K562 (cell line): ENCODE measurements around the gene NKG7. TPM values are rescaled to one million over a fixed set of nuclear protein-coding genes. Genes with fewer than 3 reads are reported as not detected.
A peak's percentile ranks its signal among the peaks of the same experiment; 100 is the strongest.

Experiments used
- ATAC-seq: fragments of 200-7000 bp; cut with Tn5 transposase; 3 replicates; pipeline ENCODE4 v1.9.1; 2020; ENCODE audit warnings: moderate library complexity
- BruUV-seq: library from RNA; stranded (reverse); fragments of 400-500 nt; replicated peaks from 2 replicates; lab custom pipeline; 2021; lab: Mats Ljungman, UMichigan
- CTCF ChIA-PET: fragments of 300-600 bp; formaldehyde crosslinking; extraction: SDS; loops from one replicate; lab custom pipeline; 2021; ENCODE audit warnings: low intra/inter-chr PET ratio; lab: Yijun Ruan, JAX
- POLR2A ChIA-PET: fragments of 300-600, 350-650 bp; sonication (Branson Sonifier 250); formaldehyde crosslinking; extraction: SDS; loops from one replicate; lab custom pipeline; 2021; ENCODE audit warnings: antibody characterized with exemption, inconsistent platforms; lab: Yijun Ruan, JAX
- DNase-seq, 4 experiments: peaks; one replicate each; pipeline versions ENCODE4 v3.0.0 to v3.0.0-alpha.2; 2011 to 2018; ENCODE audit warnings: low spot score in 3 of 4, mixed read lengths in 3 of 4; ENCODE audit errors: extremely low read depth in 1 of 4
- FAIRE-seq: peaks from 2 replicates; lab custom pipeline; 2011; peaks lifted over from hg19 to GRCh38; lab: Jason Lieb, UNC
- H2AFZ ChIP-seq: 2 replicates; pipeline ENCODE4 v1.6.0; 2011; ENCODE audit warnings: low read depth, low read length, control low read depth, inconsistent platforms
- H3K27ac ChIP-seq: fragments of 200-600 bp; 3 replicates; pipeline ENCODE4 v1.8.0; 2011; ENCODE audit warnings: low read depth, mild to moderate bottlenecking, control low read depth, inconsistent platforms, low read length, moderate library complexity, mixed read lengths; ENCODE audit errors: extremely low read depth
- H3K27me3 ChIP-seq, 2 experiments: fragments of 300-600 bp in 1 of 2; 2 replicates in 1 of 2; 3 replicates in 1 of 2; pipeline versions ENCODE4 v1.6.0 to v1.8.0; 2011; ENCODE audit warnings: inconsistent platforms in 2 of 2, low read length in 2 of 2, mild to moderate bottlenecking in 1 of 2, mixed read lengths in 1 of 2, moderate library complexity in 1 of 2; ENCODE audit not compliant: control insufficient read depth in 2 of 2, insufficient read depth in 2 of 2
- H3K36me3 ChIP-seq: fragments of 300-600 bp; 3 replicates; pipeline ENCODE4 v1.8.0; 2011; ENCODE audit warnings: mild to moderate bottlenecking, low read length, inconsistent platforms; ENCODE audit not compliant: control insufficient read depth, insufficient read depth
- H3K4me1 ChIP-seq, 2 experiments: fragments of 200-600 bp in 1 of 2; replicated peaks in 1 of 2; 2 replicates in 1 of 2; 3 replicates in 1 of 2; pipeline versions ENCODE4 v1.5.1 to v1.8.0; 2011; ENCODE audit warnings: inconsistent platforms in 2 of 2, low read length in 2 of 2, mild to moderate bottlenecking in 1 of 2, mixed read lengths in 1 of 2, moderate library complexity in 1 of 2; ENCODE audit not compliant: control insufficient read depth in 2 of 2, insufficient read depth in 2 of 2
- H3K4me2 ChIP-seq: 2 replicates; pipeline ENCODE4 v1.6.1; 2011; ENCODE audit warnings: low read length, control low read depth, inconsistent platforms, mixed read lengths; ENCODE audit not compliant: insufficient read depth
- H3K4me3 ChIP-seq: fragments of 200-600 bp; sonication (generic), shearing (Covaris generic); 2 replicates; pipeline ENCODE4 v1.5.1; 2016; ENCODE audit warnings: control low read depth, inconsistent platforms
- H3K79me2 ChIP-seq: fragments of 200-600 bp; 3 replicates; pipeline ENCODE4 v1.8.0; 2011; ENCODE audit warnings: low read length, inconsistent platforms; ENCODE audit not compliant: control insufficient read depth, insufficient read depth
- H3K9ac ChIP-seq, 2 experiments: 2 replicates each; pipeline versions ENCODE4 v1.6.0 to v1.6.1; 2011; ENCODE audit warnings: low read depth in 2 of 2, low read length in 2 of 2, control low read depth in 1 of 2, inconsistent platforms in 1 of 2, mild to moderate bottlenecking in 1 of 2, mixed read lengths in 1 of 2; ENCODE audit not compliant: insufficient read depth in 1 of 2
- H3K9me1 ChIP-seq: one replicate; pipeline ENCODE4 v1.6.0; 2011; ENCODE audit warnings: inconsistent platforms, mild to moderate bottlenecking, low read length, moderate library complexity; ENCODE audit not compliant: control insufficient read depth, insufficient read depth
- H3K9me3 ChIP-seq: replicated peaks from 2 replicates; pipeline ENCODE4 v1.5.1; 2011; ENCODE audit warnings: low read depth, low read length, inconsistent platforms; ENCODE audit not compliant: control insufficient read depth, insufficient read depth
- H4K20me1 ChIP-seq: replicated peaks from 2 replicates; pipeline ENCODE4 v1.6.1; 2011; ENCODE audit warnings: low read length, inconsistent platforms, mixed read lengths; ENCODE audit not compliant: control insufficient read depth, insufficient read depth
- ARID2 ChIP-seq: fragments of 450-650 bp; IDR thresholded peaks from 2 replicates; pipeline ENCODE4 v1.6.1; 2017; ENCODE audit warnings: antibody characterized with exemption, mild to moderate bottlenecking
- DPF2 ChIP-seq: fragments of 450-650 bp; IDR thresholded peaks from 2 replicates; pipeline ENCODE4 v1.6.1; 2016
- EZH2 ChIP-seq: IDR thresholded peaks from 2 replicates; pipeline ENCODE4 v1.6.1; 2012; ENCODE audit warnings: low read depth, mild to moderate bottlenecking, inconsistent platforms, low read length, borderline replicate concordance
- FOXM1 ChIP-seq, 2 experiments: fragments of 450-650 bp in 1 of 2; sonication (generic) in 1 of 2; formaldehyde crosslinking in 1 of 2; IDR thresholded peaks; 2 replicates each; pipeline versions ENCODE4 v1.6.1 to v1.9.0; 2017 to 2022; ENCODE audit warnings: low read depth in 2 of 2, mild to moderate bottlenecking in 2 of 2, missing genetic modification reagents in 1 of 2, moderate library complexity in 1 of 2
- MEIS2 ChIP-seq: fragments of 450-650 bp; IDR thresholded peaks from 2 replicates; pipeline ENCODE4 v1.6.1; 2014; ENCODE audit warnings: mild to moderate bottlenecking; ENCODE audit not compliant: partially characterized antibody
- NBN ChIP-seq: fragments of 450-650 bp; IDR thresholded peaks from 2 replicates; pipeline ENCODE4 v1.6.1; 2016; ENCODE audit warnings: low read depth, mild to moderate bottlenecking
- NCOA4 ChIP-seq: fragments of 450-650 bp; IDR thresholded peaks from 2 replicates; pipeline ENCODE4 v1.6.1; 2018; ENCODE audit warnings: mild to moderate bottlenecking; ENCODE audit not compliant: partially characterized antibody
- POU5F1 ChIP-seq: fragments of 150-350 bp; IDR thresholded peaks from 2 replicates; pipeline ENCODE4 v1.6.1; 2014; ENCODE audit warnings: borderline replicate concordance, low read length, low read depth, mild to moderate bottlenecking; ENCODE audit not compliant: partially characterized antibody
- STAT5A ChIP-seq: IDR thresholded peaks from 2 replicates; pipeline ENCODE4 v1.6.1; 2012; ENCODE audit warnings: low read length, inconsistent platforms, borderline replicate concordance
- STAT5B ChIP-seq: fragments of 250-450 bp; sonication (Bioruptor Pico); IDR thresholded peaks from 2 replicates; pipeline ENCODE4 v1.8.0; 2021; ENCODE audit warnings: mild to moderate bottlenecking, inconsistent platforms
- ZNF121 ChIP-seq: sonication (generic); formaldehyde crosslinking; conservative IDR thresholded peaks from 2 replicates; pipeline ENCODE4 v1.8.0; 2022; ENCODE audit warnings: missing genetic modification reagents
- ZNF57 ChIP-seq: fragments of 450-650 bp; formaldehyde crosslinking; IDR thresholded peaks from 2 replicates; pipeline ENCODE4 v1.4.0; 2020; ENCODE audit warnings: mild to moderate bottlenecking, moderate library complexity
- WGBS: fragments of 100-300 bp; shearing (Covaris generic); methylation state at CpG from one replicate; pipeline ENCODE4 v1.1.6; 2016; ENCODE audit warnings: low coverage, mixed read lengths; ENCODE audit not compliant: insufficient coverage; ENCODE audit errors: missing lambda C conversion rate; 5-methylcytosine and 5-hydroxymethylcytosine counted together
- in situ Hi-C: fragments of 300-500 bp; cut with MboI; formaldehyde crosslinking; loops from 4 replicates; pipeline ENCODE4 v1.15.0; 2018; ENCODE audit warnings: inconsistent platforms, mixed read lengths
- intact Hi-C: fragments of 100-400 bp; cut with micrococcal nuclease; formaldehyde crosslinking; loops from 2 replicates; pipeline ENCODE4 v1.14.2; 2022
- polyA plus RNA-seq, 8 experiments: library from polyadenylated mRNA; depleted of rRNA in 4 of 8; stranded (reverse) in 5 of 8; unstranded in 3 of 8; fragments of >200 nt; fragmentation: Nextera tagmentation in 2 of 8; fragmentation: Illumina TruSeq in 1 of 8; extraction: Ambion mirVana in 2 of 8; extraction: Trizol in 1 of 8; gene quantifications; 2 replicates each; pipeline versions ENCODE4 v1.2.1 to v1.2.3, GENCODE V29; 2011 to 2014; ENCODE audit warnings: inconsistent platforms in 1 of 8, missing spikeins in 1 of 8
- total RNA-seq, 7 experiments: library from RNA; depleted of rRNA in 6 of 7; stranded (reverse); fragments of >200 nt in 6 of 7; fragmentation: Illumina TruSeq in 2 of 7; extraction: Trizol in 2 of 7; gene quantifications; 2 replicates each; pipeline versions ENCODE4 v1.2.1 to v1.2.3, GENCODE V29; 2011 to 2021; ENCODE audit warnings: low replicate concordance in 1 of 7
- TF ChIP-seq, protein P1 (sequence below), 2 experiments: fragments of 450-650 bp; IDR thresholded peaks; 2 replicates each; pipeline ENCODE4 v1.6.1; 2016; ENCODE audit warnings: mild to moderate bottlenecking in 2 of 2, borderline replicate concordance in 1 of 2, low read depth in 1 of 2, moderate library complexity in 1 of 2

NKG7 gene
- total and polyA plus RNA-seq, 9 of the 15 experiments (the other 6 are each of a cell fraction or from before 2014, with no cell fraction given): 0.30 to 0.70 (median 0.51) TPM; not detected in 2

DNA sequence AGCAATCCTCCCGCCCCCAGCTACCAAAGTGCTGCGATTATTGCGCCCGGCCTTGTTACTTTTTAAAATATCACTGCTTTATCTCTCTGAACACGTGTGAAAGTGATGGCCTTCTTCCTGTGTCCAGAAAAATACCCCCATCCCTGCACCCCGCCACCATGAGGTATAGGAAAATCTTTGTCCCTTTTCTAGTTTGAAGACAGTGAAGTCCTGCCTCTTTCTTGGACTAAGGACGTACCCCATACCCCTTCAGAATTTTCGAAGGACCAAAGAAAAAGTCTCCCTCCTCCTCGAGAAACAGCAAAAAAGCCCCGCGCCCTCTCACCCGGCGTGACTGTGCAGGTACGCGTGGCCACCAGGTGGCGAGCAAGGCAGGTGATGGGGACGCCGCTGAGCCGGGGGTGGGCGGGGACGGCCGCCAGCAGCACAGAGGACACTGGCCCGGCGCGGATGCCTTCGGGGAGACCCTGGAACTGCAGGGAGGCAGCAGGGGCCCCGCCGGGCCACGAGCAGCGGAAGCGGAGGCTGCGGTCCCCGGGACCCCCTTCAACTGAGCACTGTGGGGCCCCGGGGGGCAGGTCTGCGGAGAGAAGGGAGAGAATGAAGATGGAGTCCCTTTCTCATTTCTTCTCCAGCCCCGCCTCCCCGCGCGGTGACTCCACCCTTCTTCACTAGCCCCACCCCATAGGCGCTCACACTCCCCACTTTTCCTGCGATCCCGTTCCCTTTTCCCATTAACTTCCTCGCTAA, 33.7 kb downstream of the NKG7 start:
- no peaks in the 10 kb centered on the region for H3K27me3 ChIP-seq
- ChIA-PET POLR2A (interaction anchor here (0.5 to 1.7 kb wide), 7 partner anchors 12 to 439 kb away, joined by 3 to 10 read pairs (median 3); no protein-coding TSS in a partner anchor), CTCF (interaction anchor here (0.6 to 2.4 kb wide), 8 partner anchors 56 to 445 kb away, joined by 3 to 14 read pairs (median 5); no protein-coding TSS in a partner anchor)
- in situ Hi-C loops (loop anchor here (5.0 kb wide), 1 partner anchor 324 kb away; no protein-coding TSS in a partner anchor), intact Hi-C loops (loop anchor here (1.0 to 5.0 kb wide), 7 partner anchors 28 to 469 kb away; partner anchors contain the start of gene ETFB)
- 2% methylated on average over 23 of the region's 43 CpGs for WGBS
- peak overlapping the region; percentile 58 to 84 for H3K9ac ChIP-seq
- H3K27ac ChIP-seq: peak overlapping the region; percentile 76
- H3K9me1 ChIP-seq: no peaks in the 10 kb centered on the region
- DNase-seq: peak; percentile 87 to 94 (median 91)
- H3K4me1 ChIP-seq: peaks cover 26 to 41% of the 10 kb centered on the region in 2 experiments; a peak in 4 of 5 replicates
- H3K79me2 ChIP-seq: no peaks in the 10 kb centered on the region
- H4K20me1 ChIP-seq: no peaks in the 10 kb centered on the region
- BruUV-seq: no TSS peak
- H3K4me3 ChIP-seq: peak overlapping the region; percentile 67
- no peaks in the 10 kb centered on the region for H3K36me3 ChIP-seq
- FAIRE-seq: peak; percentile 87
- no peaks in the 10 kb centered on the region for H3K9me3 ChIP-seq
- peak overlapping the region; percentile 98 for H2AFZ ChIP-seq
- peak; percentile 86 for ATAC-seq
- H3K4me2 ChIP-seq: peak overlapping the region; percentile 99
- TF ChIP-seq EZH2 (no peak), ARID2 (peak; percentile 64), ZNF121 (CRISPR knock-in tag) (no peak), POU5F1 (no peak), STAT5B (CRISPR knock-in tag) (no peak), NBN (peak; percentile 54; the same call in 1 of the 2 replicates), STAT5A (no peak; the same call in 1 of the 2 replicates), FOXM1 (IDR thresholded peaks at IDR 0.05; ENCODE audit: low read depth) (peak; percentile 86), FOXM1 (CRISPR knock-in tag; IDR thresholded peaks at IDR 0.05; ENCODE audit: low read depth) (no peak), NCOA4 (no peak), MEIS2 (no peak), ZNF57 (CRISPR knock-in tag) (no peak), DPF2 (peak; percentile 57)
- TF ChIP-seq, protein P1, sequence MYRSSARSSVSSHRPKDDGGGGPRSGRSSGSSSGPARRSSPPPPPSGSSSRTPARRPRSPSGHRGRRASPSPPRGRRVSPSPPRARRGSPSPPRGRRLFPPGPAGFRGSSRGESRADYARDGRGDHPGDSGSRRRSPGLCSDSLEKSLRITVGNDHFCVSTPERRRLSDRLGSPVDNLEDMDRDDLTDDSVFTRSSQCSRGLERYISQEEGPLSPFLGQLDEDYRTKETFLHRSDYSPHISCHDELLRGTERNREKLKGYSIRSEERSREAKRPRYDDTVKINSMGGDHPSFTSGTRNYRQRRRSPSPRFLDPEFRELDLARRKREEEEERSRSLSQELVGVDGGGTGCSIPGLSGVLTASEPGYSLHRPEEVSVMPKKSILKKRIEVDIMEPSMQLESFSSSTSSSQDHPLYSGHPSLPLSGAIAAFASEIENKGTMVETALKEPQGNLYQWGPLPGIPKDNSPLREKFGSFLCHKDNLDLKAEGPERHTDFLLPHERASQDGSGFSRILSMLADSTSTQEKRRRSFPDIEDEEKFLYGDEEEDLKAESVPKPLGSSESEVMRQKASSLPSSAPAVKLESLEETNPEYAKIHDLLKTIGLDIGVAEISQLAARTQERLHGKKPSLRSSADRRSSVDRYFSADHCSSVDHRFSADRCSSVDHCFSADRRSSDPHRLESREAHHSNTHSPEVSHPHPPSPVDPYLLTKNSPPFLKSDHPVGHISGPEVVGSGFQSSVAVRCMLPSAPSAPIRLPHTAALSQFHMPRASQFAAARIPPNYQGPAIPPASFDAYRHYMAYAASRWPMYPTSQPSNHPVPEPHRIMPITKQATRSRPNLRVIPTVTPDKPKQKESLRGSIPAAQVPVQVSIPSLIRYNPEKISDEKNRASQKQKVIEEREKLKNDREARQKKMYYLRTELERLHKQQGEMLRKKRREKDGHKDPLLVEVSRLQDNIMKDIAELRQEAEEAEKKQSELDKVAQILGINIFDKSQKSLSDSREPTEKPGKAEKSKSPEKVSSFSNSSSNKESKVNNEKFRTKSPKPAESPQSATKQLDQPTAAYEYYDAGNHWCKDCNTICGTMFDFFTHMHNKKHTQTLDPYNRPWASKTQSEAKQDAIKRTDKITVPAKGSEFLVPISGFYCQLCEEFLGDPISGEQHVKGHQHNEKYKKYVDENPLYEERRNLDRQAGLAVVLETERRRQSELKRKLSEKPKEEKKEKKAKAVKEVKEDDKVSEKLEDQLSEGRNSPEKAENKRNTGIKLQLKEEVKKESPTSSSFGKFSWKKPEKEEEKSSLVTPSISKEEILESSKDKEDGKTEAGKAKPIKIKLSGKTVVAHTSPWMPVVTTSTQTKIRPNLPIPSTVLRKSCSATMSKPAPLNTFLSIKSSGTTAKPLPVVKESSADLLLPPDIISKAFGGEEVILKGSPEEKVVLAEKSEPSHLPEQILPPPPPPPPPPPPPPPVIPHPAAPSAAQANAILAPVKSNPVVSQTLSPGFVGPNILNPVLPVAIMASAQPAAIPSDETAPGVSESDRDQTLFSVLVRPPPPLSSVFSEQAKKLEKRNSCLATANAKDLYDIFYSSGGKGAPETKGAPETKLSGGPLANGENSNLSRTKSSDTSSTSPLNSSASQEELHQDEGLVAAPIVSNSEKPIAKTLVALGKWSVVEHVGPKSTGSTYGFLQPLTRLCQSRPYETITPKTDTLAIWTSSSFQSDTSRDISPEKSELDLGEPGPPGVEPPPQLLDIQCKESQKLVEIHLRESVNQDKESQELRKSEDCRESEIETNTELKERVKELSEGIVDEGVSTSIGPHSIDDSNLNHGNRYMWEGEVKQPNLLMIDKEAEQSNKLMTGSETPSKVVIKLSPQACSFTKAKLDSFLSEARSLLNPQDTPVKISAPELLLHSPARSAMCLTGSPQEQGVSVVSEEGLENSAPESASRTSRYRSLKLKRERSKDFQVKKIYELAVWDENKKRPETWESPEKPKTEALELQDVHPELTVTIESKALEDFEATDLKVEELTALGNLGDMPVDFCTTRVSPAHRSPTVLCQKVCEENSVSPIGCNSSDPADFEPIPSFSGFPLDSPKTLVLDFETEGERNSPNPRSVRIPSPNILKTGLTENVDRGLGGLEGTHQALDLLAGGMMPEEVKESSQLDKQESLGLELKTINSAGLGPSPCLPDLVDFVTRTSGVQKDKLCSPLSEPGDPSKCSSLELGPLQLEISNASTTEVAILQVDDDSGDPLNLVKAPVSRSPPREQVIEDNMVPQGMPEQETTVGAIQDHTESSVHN (IDR thresholded peaks at IDR 0.05; ENCODE audit: borderline replicate concordance in 1 of 2, low read depth in 1 of 2): no peak
